Adrenal gland (tissue), 5 donors: ENCODE results near the gene RANBP10.

ENCODE experiments used
- CTCF ChIP-seq, 6 experiments: fragments of 450-650 bp in 4 of 6; fragments of 200-600 bp in 2 of 6; sonication (generic) in 1 of 6; IDR thresholded peaks; 1 replicate in 5 of 6; 2 replicates in 1 of 6; pipeline versions ENCODE4 v1.5.1 to v1.8.0; 2016 to 2021; ENCODE audit warnings: antibody characterized with exemption in 6 of 6, mild to moderate bottlenecking in 2 of 6, moderate library complexity in 1 of 6
- POLR2A ChIP-seq, 2 donors: fragments of 450-650 bp; IDR thresholded peaks; one replicate each; pipeline ENCODE4 v1.6.1; 2017; ENCODE audit warnings: antibody characterized with exemption in 2 of 2, mild to moderate bottlenecking in 2 of 2, moderate library complexity in 1 of 2
- donor health status: DM: no; HTN: no; CAD: no.

- TF ChIP-seq CTCF (IDR thresholded peaks at IDR 0.05) (no peak), POLR2A (IDR thresholded peaks at IDR 0.05) (no peak)
Observed at GRCh38 chr16:67746846-67747245, 59.5 kb downstream of the RANBP10 start.
